A549 (cell line): Measurements from ENCODE around the gene EFCAB14. TPM values are rescaled to one million over a fixed set of nuclear protein-coding genes. Genes with fewer than 3 reads are reported as not detected.

Source experiments
- ATAC-seq, 2 experiments: fragments of 200-7000 bp in 1 of 2; fragments of >200 bp in 1 of 2; cut with Nextera tagmentation in 1 of 2; cut with Tn5 transposase in 1 of 2; 3 replicates each; pipeline versions ENCODE4 v1.8.0 to v1.9.1; 2018 to 2020; ENCODE audit warnings: mild to moderate bottlenecking in 1 of 2, moderate library complexity in 1 of 2
- CTCF ChIA-PET: fragments of 300-600 bp; sonication (Branson Sonifier 250); formaldehyde crosslinking; extraction: SDS; loops from one replicate; lab custom pipeline; 2021; ENCODE audit warnings: antibody characterized with exemption, inconsistent platforms; lab: Yijun Ruan, JAX
- POLR2A ChIA-PET: fragments of 350-600 bp; formaldehyde crosslinking; extraction: SDS; loops from one replicate; lab custom pipeline; 2021; ENCODE audit warnings: antibody characterized with exemption, inconsistent platforms; lab: Yijun Ruan, JAX
- DNase-seq, 2 experiments: peaks; one replicate each; pipeline versions ENCODE4 v3.0.0 to v3.0.0-alpha.2; 2011 to 2016; ENCODE audit warnings: low read depth in 1 of 2, low spot score in 1 of 2
- FAIRE-seq: peaks from 2 replicates; lab custom pipeline; 2011; peaks lifted over from hg19 to GRCh38; lab: Jason Lieb, UNC
- H3K27ac ChIP-seq, 2 experiments: fragments of >200 bp; sonication (Bioruptor Twin); formaldehyde crosslinking; 3 replicates each; pipeline ENCODE4 v1.5.1; 2016 to 2017
- H3K4me1 ChIP-seq: fragments of >200 bp; sonication (Bioruptor Twin); formaldehyde crosslinking; 3 replicates; pipeline ENCODE4 v1.6.1; 2016
- H3K4me2 ChIP-seq: fragments of >200 bp; sonication (Bioruptor Twin); formaldehyde crosslinking; 3 replicates; pipeline ENCODE4 v1.6.1; 2016
- H3K4me3 ChIP-seq: fragments of >200 bp; sonication (Bioruptor Twin); formaldehyde crosslinking; 3 replicates; pipeline ENCODE4 v1.5.1; 2016
- H3K9me3 ChIP-seq: fragments of >200 bp; sonication (Bioruptor Twin); formaldehyde crosslinking; 3 replicates; pipeline ENCODE4 v1.6.1; 2016
- BHLHE40 ChIP-seq: IDR thresholded peaks from 2 replicates; pipeline ENCODE4 v1.6.1; 2012; ENCODE audit warnings: low read depth, low read length, inconsistent platforms
- CHD4 ChIP-seq: fragments of 200-600 bp; sonication (generic); IDR thresholded peaks from 2 replicates; pipeline ENCODE4 v1.6.1; 2016; ENCODE audit warnings: antibody characterized with exemption, mild to moderate bottlenecking, borderline replicate concordance
- ESRRA ChIP-seq: fragments of 150-350 bp; IDR thresholded peaks from 2 replicates; pipeline ENCODE4 v1.6.1; 2014; ENCODE audit warnings: mild to moderate bottlenecking, low read length, borderline replicate concordance
- FOSB ChIP-seq: fragments of 250-450 bp; sonication (Bioruptor Pico); IDR thresholded peaks from 2 replicates; pipeline ENCODE4 v1.5.0; 2020; ENCODE audit warnings: mild to moderate bottlenecking, moderate library complexity
- GATA3 ChIP-seq: IDR thresholded peaks from 2 replicates; pipeline ENCODE4 v1.6.1; 2012; ENCODE audit warnings: borderline replicate concordance
- HEYL ChIP-seq: fragments of 250-450 bp; sonication (Bioruptor Pico); IDR thresholded peaks from 2 replicates; pipeline ENCODE4 v1.8.0; 2021; ENCODE audit warnings: mild to moderate bottlenecking, moderate library complexity
- HOXA7 ChIP-seq: fragments of 250-450 bp; sonication (Bioruptor Pico); IDR thresholded peaks from 2 replicates; pipeline ENCODE4 v1.5.0; 2020; ENCODE audit warnings: mild to moderate bottlenecking, moderate library complexity
- JUN ChIP-seq, 2 experiments: fragments of >200 bp; sonication (Bioruptor Twin); formaldehyde crosslinking; IDR thresholded peaks; 2 replicates in 1 of 2; 3 replicates in 1 of 2; pipeline ENCODE4 v1.6.1; 2016 to 2017
- KDM1A ChIP-seq: fragments of 200-600 bp; sonication (generic); IDR thresholded peaks from 2 replicates; pipeline ENCODE4 v1.6.1; 2016; ENCODE audit warnings: low read depth, mild to moderate bottlenecking
- KDM5A ChIP-seq: fragments of 200-600 bp; sonication (generic); IDR thresholded peaks from 2 replicates; pipeline ENCODE4 v1.6.1; 2016; ENCODE audit warnings: antibody characterized with exemption, mild to moderate bottlenecking
- MAFK ChIP-seq: fragments of 450-650 bp; IDR thresholded peaks from 2 replicates; pipeline ENCODE4 v1.6.1; 2014; ENCODE audit not compliant: partially characterized antibody
- NPAS2 ChIP-seq: fragments of 250-450 bp; sonication (Bioruptor Pico); IDR thresholded peaks from 2 replicates; pipeline ENCODE4 v1.8.0; 2022; ENCODE audit warnings: mild to moderate bottlenecking, moderate library complexity, borderline replicate concordance
- POLR2A ChIP-seq: IDR thresholded peaks from 2 replicates; pipeline ENCODE4 v1.6.1; 2012; ENCODE audit warnings: mild to moderate bottlenecking, low read length
- POLR2AphosphoS2 ChIP-seq: conservative IDR thresholded peaks from 2 replicates; pipeline ENCODE4 v1.6.1; 2012; ENCODE audit warnings: low read length, improper control_type of control experiment, inconsistent platforms
- RFX5 ChIP-seq: fragments of 450-650 bp; IDR thresholded peaks from 2 replicates; pipeline ENCODE4 v1.7.1; 2014; ENCODE audit warnings: antibody characterized with exemption, mild to moderate bottlenecking, moderate library complexity
- SMC3 ChIP-seq: fragments of >200 bp; sonication (Bioruptor Twin); formaldehyde crosslinking; IDR thresholded peaks from 3 replicates; pipeline ENCODE4 v1.6.1; 2018; ENCODE audit warnings: inconsistent platforms
- TFCP2L1 ChIP-seq: fragments of 250-450 bp; sonication (Bioruptor Pico); IDR thresholded peaks from 2 replicates; pipeline ENCODE4 v1.5.0; 2021; ENCODE audit warnings: mild to moderate bottlenecking
- ZC3H11A ChIP-seq: fragments of 450-650 bp; IDR thresholded peaks from 2 replicates; pipeline ENCODE4 v1.6.1; 2014; ENCODE audit warnings: antibody characterized with exemption, mild to moderate bottlenecking
- ZNF302 ChIP-seq: fragments of 250-450 bp; sonication (Bioruptor Pico); IDR thresholded peaks from 2 replicates; pipeline ENCODE4 v1.9.0; 2021; ENCODE audit warnings: inconsistent platforms, mild to moderate bottlenecking, moderate library complexity
- WGBS: methylation state at CpG from one replicate; pipeline ENCODE4 v1.1.6; 2017; ENCODE audit errors: missing lambda C conversion rate; 5-methylcytosine and 5-hydroxymethylcytosine counted together
- polyA plus RNA-seq, 4 experiments: library from polyadenylated mRNA; depleted of rRNA in 3 of 4; stranded (reverse); fragments of >200 nt; fragmentation: RNase III in 1 of 4; extraction: RNeasy Plus Mini Kit Qiagen cat#74134 plus additional on column Dnase treatment in 1 of 4; gene quantifications; 2 replicates in 3 of 4; 3 replicates in 1 of 4; pipeline ENCODE4 v1.2.3, GENCODE V29; 2011 to 2017
- TF ChIP-seq, protein P1 (sequence below): fragments of 250-450 bp; sonication (Bioruptor Pico); IDR thresholded peaks from 2 replicates; pipeline ENCODE4 v1.5.0; 2020; ENCODE audit warnings: low read depth, mild to moderate bottlenecking, moderate library complexity
- TF ChIP-seq, protein P2 (sequence below): IDR thresholded peaks from 2 replicates; pipeline ENCODE4 v1.6.1; 2012
- TF ChIP-seq, protein P3 (sequence below): fragments of >200 bp; sonication (Bioruptor Twin); formaldehyde crosslinking; IDR thresholded peaks from 3 replicates; pipeline ENCODE4 v1.6.1; 2016
- TF ChIP-seq, protein P4 (sequence below): IDR thresholded peaks from 2 replicates; pipeline ENCODE4 v1.6.1; 2012; ENCODE audit warnings: low read depth, borderline replicate concordance

Gene EFCAB14
- polyA plus RNA-seq, 2 of the 4 experiments (the other 2 are of a cell fraction), result 18.0 to 41.4 TPM

DNA sequence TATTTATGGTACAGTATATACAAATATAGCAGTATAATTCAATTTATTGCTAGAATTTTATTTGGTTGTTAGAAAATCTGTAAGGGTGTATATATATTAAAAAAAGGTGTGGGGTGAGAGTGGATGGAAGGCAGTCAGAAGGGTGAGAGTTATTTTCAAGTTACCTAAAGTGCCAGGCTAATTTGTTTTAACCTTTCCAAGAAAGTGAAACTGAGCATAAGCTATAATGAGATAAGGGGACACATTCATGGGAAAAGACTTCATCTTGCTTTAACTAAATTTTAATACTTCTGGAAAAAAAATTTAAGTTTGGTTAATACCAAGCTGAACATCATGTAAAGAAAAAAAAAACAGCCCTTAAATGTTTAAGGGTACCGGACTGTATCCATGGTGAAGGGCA, 42.4 kb downstream of the EFCAB14 start:
- FAIRE-seq (no peak), DNase-seq (no peak)
- Histone ChIP-seq H3K4me1 (no peaks in the 10 kb centered on the region), H3K9me3 (no peaks in the 10 kb centered on the region), H3K4me3 (no peak overlapping the region)
- TF ChIP-seq ZC3H11A (no peak), CHD4 (no peak), KDM5A (no peak), KDM1A (no peak), SMC3 (no peak), HEYL (CRISPR knock-in tag) (no peak), JUN (IDR thresholded peaks at IDR 0.05) (no peak), MAFK (no peak), BHLHE40 (no peak), POLR2AphosphoS2 (no peak), HOXA7 (CRISPR knock-in tag) (no peak), TFCP2L1 (CRISPR knock-in tag) (no peak), NPAS2 (no peak), ESRRA (no peak), GATA3 (no peak), RFX5 (no peak)
- TF ChIP-seq, protein P1, sequence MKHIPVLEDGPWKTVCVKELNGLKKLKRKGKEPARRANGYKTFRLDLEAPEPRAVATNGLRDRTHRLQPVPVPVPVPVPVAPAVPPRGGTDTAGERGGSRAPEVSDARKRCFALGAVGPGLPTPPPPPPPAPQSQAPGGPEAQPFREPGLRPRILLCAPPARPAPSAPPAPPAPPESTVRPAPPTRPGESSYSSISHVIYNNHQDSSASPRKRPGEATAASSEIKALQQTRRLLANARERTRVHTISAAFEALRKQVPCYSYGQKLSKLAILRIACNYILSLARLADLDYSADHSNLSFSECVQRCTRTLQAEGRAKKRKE, result no peak
- TF ChIP-seq, protein P2, sequence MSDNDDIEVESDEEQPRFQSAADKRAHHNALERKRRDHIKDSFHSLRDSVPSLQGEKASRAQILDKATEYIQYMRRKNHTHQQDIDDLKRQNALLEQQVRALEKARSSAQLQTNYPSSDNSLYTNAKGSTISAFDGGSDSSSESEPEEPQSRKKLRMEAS, result no peak
- TF ChIP-seq, protein P3, sequence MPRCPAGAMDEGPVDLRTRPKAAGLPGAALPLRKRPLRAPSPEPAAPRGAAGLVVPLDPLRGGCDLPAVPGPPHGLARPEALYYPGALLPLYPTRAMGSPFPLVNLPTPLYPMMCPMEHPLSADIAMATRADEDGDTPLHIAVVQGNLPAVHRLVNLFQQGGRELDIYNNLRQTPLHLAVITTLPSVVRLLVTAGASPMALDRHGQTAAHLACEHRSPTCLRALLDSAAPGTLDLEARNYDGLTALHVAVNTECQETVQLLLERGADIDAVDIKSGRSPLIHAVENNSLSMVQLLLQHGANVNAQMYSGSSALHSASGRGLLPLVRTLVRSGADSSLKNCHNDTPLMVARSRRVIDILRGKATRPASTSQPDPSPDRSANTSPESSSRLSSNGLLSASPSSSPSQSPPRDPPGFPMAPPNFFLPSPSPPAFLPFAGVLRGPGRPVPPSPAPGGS, result no peak
- TF ChIP-seq, protein P4, sequence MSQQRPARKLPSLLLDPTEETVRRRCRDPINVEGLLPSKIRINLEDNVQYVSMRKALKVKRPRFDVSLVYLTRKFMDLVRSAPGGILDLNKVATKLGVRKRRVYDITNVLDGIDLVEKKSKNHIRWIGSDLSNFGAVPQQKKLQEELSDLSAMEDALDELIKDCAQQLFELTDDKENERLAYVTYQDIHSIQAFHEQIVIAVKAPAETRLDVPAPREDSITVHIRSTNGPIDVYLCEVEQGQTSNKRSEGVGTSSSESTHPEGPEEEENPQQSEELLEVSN, result no peak
- TF ChIP-seq, all 56 proteins: peak for 0
- 96% methylated on average over 1 of the region's 1 CpG for WGBS
- POLR2A ChIA-PET, result no interaction called here
- ATAC-seq, result no peak
- Histone ChIP-seq H3K27ac (no peak overlapping the region), H3K4me2 (no peak overlapping the region)
- CTCF ChIA-PET, result interaction anchor here (2.9 kb wide), 1 partner anchor 54 kb away, joined by 8 read pairs; no protein-coding TSS in a partner anchor

DNA sequence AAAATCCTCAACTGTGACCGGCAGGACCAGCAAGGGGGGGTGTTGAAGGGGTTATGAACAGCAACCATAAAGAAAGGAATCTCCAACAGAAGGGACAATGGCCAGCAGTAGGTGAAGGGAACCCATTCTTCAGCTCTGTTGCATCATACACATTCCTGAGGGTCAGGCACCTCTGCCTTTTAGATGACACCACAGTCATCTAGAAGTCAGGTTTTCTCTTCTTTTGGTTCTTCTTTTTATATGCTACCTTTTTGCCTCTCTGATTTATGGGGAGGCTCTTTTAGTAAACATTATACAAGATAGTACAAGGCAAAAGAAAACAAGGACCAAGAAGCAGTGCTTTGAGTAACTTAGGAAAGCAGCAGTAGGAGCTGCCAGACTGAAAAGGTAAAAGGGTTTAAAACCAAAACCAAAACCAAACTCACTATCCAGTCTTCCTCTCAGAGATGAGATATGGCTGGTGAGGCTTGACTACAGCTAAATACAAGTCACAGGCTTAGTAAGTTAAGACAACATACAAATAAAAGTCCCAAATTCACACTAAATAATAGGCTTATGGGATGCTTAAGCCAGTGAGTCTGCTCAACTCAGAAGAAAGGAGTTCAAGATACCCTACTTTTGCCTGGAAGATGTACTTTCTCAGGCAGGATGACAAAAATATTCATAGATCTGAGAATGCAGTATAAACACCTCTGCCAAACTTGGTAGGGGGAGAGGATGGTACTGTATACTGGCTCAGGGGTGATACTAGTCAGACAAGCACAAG, 43.2 kb downstream of the EFCAB14 start:
- Histone ChIP-seq H3K9me3 (no peaks in the 10 kb centered on the region), H3K4me3 (no peak overlapping the region), H3K4me2 (no peak overlapping the region), H3K27ac (no peak overlapping the region), H3K4me1 (no peaks in the 10 kb centered on the region)
- ATAC-seq, result no peak
- 91% methylated on average over 1 of the region's 1 CpG for WGBS
- FAIRE-seq, result no peak
- CTCF ChIA-PET, result interaction anchor here (0.6 to 2.9 kb wide), 2 partner anchors 8 to 53 kb away, joined by 3 to 8 read pairs; no protein-coding TSS in a partner anchor
- no peak for DNase-seq
- POLR2A ChIA-PET, result no interaction called here
- TF ChIP-seq ZC3H11A, result no peak
- TF ChIP-seq FOSB, result no peak
- no peak for TF ChIP-seq POLR2A
- TF ChIP-seq ZNF302 (CRISPR knock-in tag), result no peak
- TF ChIP-seq, all 56 proteins: peak for 0
